HG02610 (cell line): ENCODE data around the gene DAB1.

ENCODE experiments used
- ATAC-seq: cut with Tn5 transposase; IDR thresholded peaks from one replicate; pipeline ENCODE4 v1.9.1; 2021; ENCODE audit warnings: mild to moderate bottlenecking, moderate library complexity; ENCODE audit not compliant: unreplicated experiment

The DAB1 gene

GRCh38 chr1:57131257-57131656 lies 292.6 kb downstream of the DAB1 start:
- no peak for ATAC-seq

GRCh38 chr1:57129865-57130264 lies 294.0 kb downstream of the DAB1 start:
- no peak for ATAC-seq

- no peak for ATAC-seq
Measured at GRCh38 chr1:57127976-57128375, 295.9 kb downstream of the DAB1 start.

GRCh38 chr1:57124768-57125446 lies 299.0 kb downstream of the DAB1 start:
- ATAC-seq = peak; percentile 89

GRCh38 chr1:57124170-57124569 lies 299.7 kb downstream of the DAB1 start:
- ATAC-seq = no peak

GRCh38 chr1:57122031-57122430 lies 301.8 kb downstream of the DAB1 start:
- ATAC-seq = no peak

- no peak for ATAC-seq
Measured at GRCh38 chr1:57118948-57119603, 304.8 kb downstream of the DAB1 start.

GRCh38 chr1:57117753-57118152 lies 306.1 kb downstream of the DAB1 start:
- no peak for ATAC-seq

- no peak for ATAC-seq
Measured at GRCh38 chr1:57116871-57117270, 307.0 kb downstream of the DAB1 start.

- ATAC-seq = no peak
Measured at GRCh38 chr1:57115030-57115614, 308.7 kb downstream of the DAB1 start.

GRCh38 chr1:57112148-57112547 lies 311.7 kb downstream of the DAB1 start:
- no peak for ATAC-seq

GRCh38 chr1:57111175-57111574 lies 312.7 kb downstream of the DAB1 start:
- no peak for ATAC-seq

GRCh38 chr1:57109883-57110282 lies 314.0 kb downstream of the DAB1 start:
- no peak for ATAC-seq

GRCh38 chr1:57109247-57109646 lies 314.6 kb downstream of the DAB1 start:
- no peak for ATAC-seq

- ATAC-seq = no peak
Measured at GRCh38 chr1:57106296-57106695, 317.6 kb downstream of the DAB1 start.

- ATAC-seq = no peak
Measured at GRCh38 chr1:57102561-57103326, 321.1 kb downstream of the DAB1 start.

GRCh38 chr1:57101209-57101608 lies 322.7 kb downstream of the DAB1 start:
- no peak for ATAC-seq

GRCh38 chr1:57094749-57095148 lies 329.1 kb downstream of the DAB1 start:
- ATAC-seq = no peak

- no peak for ATAC-seq
Measured at GRCh38 chr1:57093122-57093521, 330.7 kb downstream of the DAB1 start.

- ATAC-seq = no peak
Measured at GRCh38 chr1:57091642-57092041, 332.2 kb downstream of the DAB1 start.

- no peak for ATAC-seq
Measured at GRCh38 chr1:57089855-57090254, 334.0 kb downstream of the DAB1 start.

GRCh38 chr1:57089221-57089620 lies 334.6 kb downstream of the DAB1 start:
- no peak for ATAC-seq
